SK-N-SH (cell line): ENCODE data around the gene RFC4. TPM values are rescaled to one million over a fixed set of nuclear protein-coding genes. Genes with fewer than 3 reads are reported as not detected.

Experiments
- CTCF ChIA-PET: fragments of 300-600, 350-600 bp; formaldehyde crosslinking; extraction: SDS; loops from one replicate; lab custom pipeline; 2021; lab: Yijun Ruan, JAX
- POLR2A ChIA-PET: fragments of 350-600 bp; sonication (Branson Sonifier 250); formaldehyde crosslinking; extraction: SDS; loops from one replicate; lab custom pipeline; 2020; ENCODE audit warnings: antibody characterized with exemption, inconsistent platforms; lab: Yijun Ruan, JAX
- DNase-seq: peaks from one replicate; pipeline ENCODE4 v3.0.0; 2012
- H2AFZ ChIP-seq: fragments of 200-600 bp; sonication (generic); 2 replicates; pipeline ENCODE4 v1.8.1; 2016; ENCODE audit warnings: antibody characterized with exemption, mild to moderate bottlenecking, low read depth
- H3F3A ChIP-seq: fragments of 200-600 bp; sonication (generic); replicated peaks from 2 replicates; pipeline ENCODE3; 2016; ENCODE audit warnings: antibody characterized with exemption, mild to moderate bottlenecking; ENCODE audit not compliant: insufficient read depth
- H3K27ac ChIP-seq, 2 experiments: fragments of 200-500 bp in 1 of 2; fragments of 200-600 bp in 1 of 2; sonication (Bioruptor generic) in 1 of 2; sonication (generic), shearing (Covaris generic) in 1 of 2; 2 replicates each; pipeline versions ENCODE4 v1.5.1 to v1.6.1; 2014 to 2016; ENCODE audit warnings: low read depth in 2 of 2, inconsistent platforms in 1 of 2, low read length in 1 of 2, mild to moderate bottlenecking in 1 of 2, mixed read lengths in 1 of 2
- H3K27me3 ChIP-seq: fragments of 200-600 bp; sonication (generic), shearing (Covaris generic); 2 replicates; pipeline ENCODE4 v1.6.1; 2016; ENCODE audit warnings: mixed run types; ENCODE audit not compliant: insufficient read depth
- H3K36me3 ChIP-seq, 2 experiments: fragments of 200-500 bp in 1 of 2; fragments of 200-600 bp in 1 of 2; sonication (Bioruptor generic) in 1 of 2; sonication (generic) in 1 of 2; replicated peaks in 1 of 2; 2 replicates each; pipeline versions ENCODE3 to v1.5.1; 2014 to 2016; ENCODE audit warnings: low read length in 1 of 2, mild to moderate bottlenecking in 1 of 2; ENCODE audit not compliant: insufficient read depth in 2 of 2, control insufficient read depth in 1 of 2
- H3K4me1 ChIP-seq, 2 experiments: fragments of 200-500 bp in 1 of 2; fragments of 200-600 bp in 1 of 2; sonication (Bioruptor generic) in 1 of 2; sonication (generic), shearing (Covaris generic) in 1 of 2; 2 replicates each; pipeline versions ENCODE4 v1.5.1 to v1.6.1; 2014 to 2016; ENCODE audit warnings: low read depth in 1 of 2, low read length in 1 of 2, mixed run types in 1 of 2; ENCODE audit not compliant: insufficient read depth in 2 of 2, control insufficient read depth in 1 of 2
- H3K4me2 ChIP-seq: fragments of 200-600 bp; sonication (generic), shearing (Covaris generic); 2 replicates; pipeline ENCODE4 v1.6.1; 2017; ENCODE audit warnings: mixed run types
- H3K4me3 ChIP-seq, 2 experiments: fragments of 200-500 bp in 1 of 2; fragments of 200-600 bp in 1 of 2; sonication (Bioruptor generic) in 1 of 2; sonication (generic), shearing (Covaris generic) in 1 of 2; 2 replicates each; pipeline versions ENCODE4 v1.5.1 to v1.8.1; 2014 to 2016; ENCODE audit warnings: low read depth in 2 of 2, inconsistent platforms in 1 of 2, low read length in 1 of 2, mild to moderate bottlenecking in 1 of 2, mixed read lengths in 1 of 2, moderate library complexity in 1 of 2
- H3K79me2 ChIP-seq: fragments of 200-600 bp; sonication (generic); 2 replicates; pipeline ENCODE4 v1.8.1; 2017; ENCODE audit warnings: mild to moderate bottlenecking; ENCODE audit not compliant: insufficient read depth
- H3K9ac ChIP-seq: fragments of 200-600 bp; sonication (generic); 2 replicates; pipeline ENCODE4 v1.6.1; 2017; ENCODE audit warnings: mixed run types
- H3K9me2 ChIP-seq: fragments of 200-600 bp; sonication (generic); 2 replicates; pipeline ENCODE4 v1.6.1; 2017; ENCODE audit warnings: mixed run types
- H3K9me3 ChIP-seq: fragments of 200-600 bp; sonication (generic); 2 replicates; pipeline ENCODE4 v1.6.1; 2017; ENCODE audit warnings: mixed run types, mild to moderate bottlenecking, moderate library complexity
- H4K20me1 ChIP-seq: fragments of 200-600 bp; sonication (generic); 2 replicates; pipeline ENCODE4 v1.6.1; 2017; ENCODE audit warnings: mild to moderate bottlenecking, mixed run types; ENCODE audit not compliant: insufficient read depth
- CHD2 ChIP-seq: fragments of 150-350 bp; IDR thresholded peaks from 2 replicates; pipeline ENCODE4 v1.6.1; 2018; ENCODE audit warnings: low read length; ENCODE audit not compliant: partially characterized antibody
- FOXJ3 ChIP-seq: sonication (generic); formaldehyde crosslinking; IDR thresholded peaks from 2 replicates; pipeline ENCODE4 v1.5.1; 2020; ENCODE audit warnings: mild to moderate bottlenecking, missing genetic modification reagents
- GABPA ChIP-seq: IDR thresholded peaks from 2 replicates; pipeline ENCODE4 v1.4.0; 2012; ENCODE audit warnings: low read depth, mild to moderate bottlenecking
- GATA2 ChIP-seq: sonication (generic); formaldehyde crosslinking; IDR thresholded peaks from 2 replicates; pipeline ENCODE4 v1.5.0; 2020; ENCODE audit warnings: mild to moderate bottlenecking, missing genetic modification reagents
- IRF3 ChIP-seq: fragments of 150-350 bp; IDR thresholded peaks from 2 replicates; pipeline ENCODE4 v1.6.1; 2016; ENCODE audit warnings: mild to moderate bottlenecking, low read depth, low read length
- JUND ChIP-seq: IDR thresholded peaks from 2 replicates; pipeline ENCODE4 v1.4.0; 2012
- MEF2A ChIP-seq: IDR thresholded peaks from 2 replicates; pipeline ENCODE4 v1.4.0; 2012; ENCODE audit warnings: low read depth, borderline replicate concordance
- MXI1 ChIP-seq: IDR thresholded peaks from 2 replicates; pipeline ENCODE4 v1.6.1; 2012; ENCODE audit warnings: mild to moderate bottlenecking, low read depth, low read length, improper control_type of control experiment
- NFIC ChIP-seq: IDR thresholded peaks from 2 replicates; pipeline ENCODE4 v1.4.0; 2012; ENCODE audit warnings: borderline replicate concordance
- NRF1 ChIP-seq: IDR thresholded peaks from 2 replicates; pipeline ENCODE4 v1.6.1; 2012; ENCODE audit warnings: low read depth, mild to moderate bottlenecking, low read length
- PBX3 ChIP-seq: IDR thresholded peaks from 2 replicates; pipeline ENCODE4; 2012
- RCOR1 ChIP-seq: fragments of 150-350 bp; IDR thresholded peaks from 2 replicates; pipeline ENCODE4 v1.6.1; 2017; ENCODE audit warnings: antibody characterized with exemption, low read length
- REST ChIP-seq: IDR thresholded peaks from 2 replicates; pipeline ENCODE4 v1.6.1; 2012; ENCODE audit warnings: mild to moderate bottlenecking, low read depth, low read length, moderate library complexity
- RFX5 ChIP-seq: IDR thresholded peaks from 2 replicates; pipeline ENCODE4 v1.6.1; 2012; ENCODE audit warnings: mild to moderate bottlenecking, improper control_type of control experiment, low read length
- SIN3A ChIP-seq: IDR thresholded peaks from 2 replicates; pipeline ENCODE4 v1.6.1; 2012; ENCODE audit warnings: low read depth, mild to moderate bottlenecking, low read length, moderate library complexity, borderline replicate concordance
- SMC3 ChIP-seq: IDR thresholded peaks from 2 replicates; pipeline ENCODE4 v1.6.1; 2012; ENCODE audit warnings: low read depth, low read length, improper control_type of control experiment
- TCF12 ChIP-seq: IDR thresholded peaks from 2 replicates; pipeline ENCODE4 v1.4.0; 2012
- TEAD4 ChIP-seq: IDR thresholded peaks from 2 replicates; pipeline ENCODE4 v1.4.0; 2012; ENCODE audit warnings: mild to moderate bottlenecking, borderline replicate concordance; ENCODE audit not compliant: insufficient read depth
- USF2 ChIP-seq: fragments of 150-350 bp; IDR thresholded peaks from 2 replicates; pipeline ENCODE4 v1.6.1; 2017; ENCODE audit warnings: antibody characterized with exemption, low read length, low read depth, borderline replicate concordance
- YY1 ChIP-seq: IDR thresholded peaks from 2 replicates; pipeline ENCODE4 v1.4.0; 2012; ENCODE audit warnings: low read depth, mild to moderate bottlenecking
- ZBTB33 ChIP-seq: IDR thresholded peaks from 2 replicates; pipeline ENCODE4 v1.4.0; 2012; ENCODE audit warnings: low read depth, borderline replicate concordance
- WGBS: methylation state at CpG from one replicate; pipeline ENCODE4 v1.1.6; 2017; ENCODE audit warnings: low lambda C conversion rate; 5-methylcytosine and 5-hydroxymethylcytosine counted together
- polyA plus RNA-seq, 3 experiments: library from polyadenylated mRNA; depleted of rRNA; stranded (reverse); fragments of >200 nt; gene quantifications; 2 replicates each; pipeline ENCODE4 v1.2.3, GENCODE V29; 2012

RFC4 gene
- polyA plus RNA-seq (2012; rRNA removed) = 10.7 and 13.1 TPM in 2 replicates
- 16.7 and 19.9 TPM in 2 replicates for polyA plus RNA-seq (2012; cell fraction: cytosol; rRNA removed)
- 15.7 and 19.7 TPM in 2 replicates for polyA plus RNA-seq (2012; cell fraction: nucleus; rRNA removed)

- CTCF ChIA-PET = interaction anchor here (0.9 to 3.2 kb wide), 7 partner anchors 14 to 217 kb away, joined by 3 to 15 read pairs (median 4); no protein-coding TSS in a partner anchor
- no peaks in the 10 kb centered on the region for H4K20me1 ChIP-seq
- DNase-seq = peak; percentile 88
- peak; percentile 25; the same call in 1 of the 2 replicates for TF ChIP-seq REST
- TF ChIP-seq SMC3 = no peak
- peak; percentile 40; the same call in 1 of the 2 replicates for TF ChIP-seq ZBTB33
- TF ChIP-seq PBX3 = no peak
- 0 out of 2 replicates have a peak, but pooled peaks have one; percentile 28 for TF ChIP-seq YY1
- TF ChIP-seq RFX5 = no peak
- no peak for TF ChIP-seq RCOR1
- no peak for TF ChIP-seq USF2
- TF ChIP-seq JUND = no peak
- peak; percentile 58 for TF ChIP-seq MXI1
- no peak for TF ChIP-seq TEAD4
- peak; percentile 38; the same call in 1 of the 2 replicates for TF ChIP-seq SIN3A
- TF ChIP-seq MEF2A = no peak
- peak; percentile 68 for TF ChIP-seq CHD2
- 0 out of 2 replicates have a peak, but pooled peaks have one; percentile 38 for TF ChIP-seq FOXJ3 (CRISPR knock-in tag)
- no peak for TF ChIP-seq IRF3
- TF ChIP-seq GATA2 (CRISPR knock-in tag) = no peak
- TF ChIP-seq GABPA = peak; percentile 84
- TF ChIP-seq NFIC = no peak
- TF ChIP-seq TCF12 = no peak
- TF ChIP-seq NRF1 = no peak
These were observed at the start of gene RFC4 for GRCh38 chr3:186806089-186807055. TSS of gene RFC4 (minus strand) at chr3:186806482. CDS start at chr3:186804713, 1,769 bp downstream.

More at GRCh38 chr3:186806089-186807055, at the start of gene RFC4:
- Histone ChIP-seq H3K9ac (peak within 1 kb of the TSS; percentile 77), H3K4me2 (peak within 1 kb of the TSS; percentile 90), H3K27ac (peak within 1 kb of the TSS; percentile 15 to 86), H3K9me2 (no peaks in the 10 kb centered on the region), H3F3A (peaks cover 4% of the 10 kb centered on the region), H3K4me3 (peak within 1 kb of the TSS; percentile 75 to 89), H3K36me3 (peaks cover 7 to 8% of the 10 kb centered on the region in 2 experiments), H3K4me1 (peaks cover 8 to 12% of the 10 kb centered on the region in 2 experiments; a peak in 3 of 4 replicates), H2AFZ (peak within 1 kb of the TSS; percentile 98), H3K9me3 (no peaks in the 10 kb centered on the region), H3K79me2 (peaks cover 16% of the 10 kb centered on the region), H3K27me3 (no peaks in the 10 kb centered on the region)
- POLR2A ChIA-PET = interaction anchor here (0.6 to 2.5 kb wide), 2 partner anchors 9 to 23 kb away, joined by 3 to 15 read pairs; partner anchors contain the start of gene EIF4A2
- 1% methylated on average over 29 of the region's 70 CpGs for WGBS
